GM21529 (cell line): ENCODE data around the gene SP3.

Source experiments
- ATAC-seq: cut with Tn5 transposase; IDR thresholded peaks from one replicate; pipeline ENCODE4 v1.9.1; 2021; ENCODE audit not compliant: unreplicated experiment

The SP3 gene

GRCh38 chr2:173965372-173966025, at the start of gene SP3:
Gene SP3, minus strand, starts transcription at chr2:173965373. Its CDS starts 202 bp downstream, at chr2:173965171.
- peak; percentile 78 for ATAC-seq

GRCh38 chr2:174014699-174015070, 49.5 kb upstream of the SP3 start:
- ATAC-seq = no peak

GRCh38 chr2:174014011-174014698, 49.0 kb upstream of the SP3 start:
- ATAC-seq = no peak

GRCh38 chr2:174013315-174013751, 48.2 kb upstream of the SP3 start:
- ATAC-seq = no peak

GRCh38 chr2:174012347-174013314, 47.5 kb upstream of the SP3 start:
- ATAC-seq = peak; percentile 56

GRCh38 chr2:174011796-174012195, 46.6 kb upstream of the SP3 start:
- no peak for ATAC-seq

GRCh38 chr2:174011173-174011572, 46.0 kb upstream of the SP3 start:
- ATAC-seq = no peak

- no peak for ATAC-seq
Measured at GRCh38 chr2:174009488-174010223, 44.5 kb upstream of the SP3 start.

GRCh38 chr2:174008720-174009119, 43.5 kb upstream of the SP3 start:
- no peak for ATAC-seq

GRCh38 chr2:174007010-174007409, 41.8 kb upstream of the SP3 start:
- ATAC-seq = no peak

- no peak for ATAC-seq
Measured at GRCh38 chr2:174005801-174006419, 40.7 kb upstream of the SP3 start.

GRCh38 chr2:174004905-174005605, 39.9 kb upstream of the SP3 start:
- peak; percentile 77 for ATAC-seq

GRCh38 chr2:174003720-174004695, 38.8 kb upstream of the SP3 start:
- ATAC-seq = no peak

- no peak for ATAC-seq
Measured at GRCh38 chr2:174002679-174003078, 37.5 kb upstream of the SP3 start.

- no peak for ATAC-seq
Measured at GRCh38 chr2:174001107-174001506, 35.9 kb upstream of the SP3 start.

- ATAC-seq = no peak
Measured at GRCh38 chr2:173999724-174000123, 34.6 kb upstream of the SP3 start.

GRCh38 chr2:173999272-173999671, 34.1 kb upstream of the SP3 start:
- no peak for ATAC-seq

- ATAC-seq = no peak
Measured at GRCh38 chr2:173998386-173998785, 33.2 kb upstream of the SP3 start.

GRCh38 chr2:173997753-173998152, 32.6 kb upstream of the SP3 start:
- ATAC-seq = no peak
